Panc1 (cell line): Measurements from ENCODE around the gene ZNF688.

Source experiments
- POLR2AphosphoS5 ChIP-seq: IDR thresholded peaks from 2 replicates; pipeline ENCODE4 v1.6.1; 2012; ENCODE audit warnings: mild to moderate bottlenecking, low read depth, low read length, moderate library complexity
- TF ChIP-seq, protein P1 (sequence below): fragments of 450-650 bp; IDR thresholded peaks from 2 replicates; pipeline ENCODE4 v1.5.1; 2017; ENCODE audit warnings: mild to moderate bottlenecking

DNA sequence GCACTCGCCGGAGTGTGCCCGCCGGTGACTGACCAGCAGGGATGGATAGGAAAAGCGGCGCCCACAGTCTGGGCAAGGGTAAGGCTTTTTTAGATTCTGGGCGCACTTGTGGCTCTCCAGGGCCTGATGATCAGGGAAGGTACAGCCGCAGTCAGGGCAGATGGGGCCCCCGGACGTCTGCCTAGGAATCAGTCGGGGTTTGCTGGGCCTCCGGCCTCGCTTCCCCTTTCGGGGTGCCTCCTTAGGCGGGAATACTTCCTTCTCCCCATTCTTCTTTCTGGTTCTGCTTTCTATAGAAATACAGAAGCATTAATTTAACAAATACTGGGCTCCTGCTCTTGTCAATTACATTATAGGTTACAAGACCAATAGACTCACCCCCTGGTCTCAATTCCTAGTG lies 33.6 kb upstream of the ZNF688 start:
- TF ChIP-seq, protein P1, sequence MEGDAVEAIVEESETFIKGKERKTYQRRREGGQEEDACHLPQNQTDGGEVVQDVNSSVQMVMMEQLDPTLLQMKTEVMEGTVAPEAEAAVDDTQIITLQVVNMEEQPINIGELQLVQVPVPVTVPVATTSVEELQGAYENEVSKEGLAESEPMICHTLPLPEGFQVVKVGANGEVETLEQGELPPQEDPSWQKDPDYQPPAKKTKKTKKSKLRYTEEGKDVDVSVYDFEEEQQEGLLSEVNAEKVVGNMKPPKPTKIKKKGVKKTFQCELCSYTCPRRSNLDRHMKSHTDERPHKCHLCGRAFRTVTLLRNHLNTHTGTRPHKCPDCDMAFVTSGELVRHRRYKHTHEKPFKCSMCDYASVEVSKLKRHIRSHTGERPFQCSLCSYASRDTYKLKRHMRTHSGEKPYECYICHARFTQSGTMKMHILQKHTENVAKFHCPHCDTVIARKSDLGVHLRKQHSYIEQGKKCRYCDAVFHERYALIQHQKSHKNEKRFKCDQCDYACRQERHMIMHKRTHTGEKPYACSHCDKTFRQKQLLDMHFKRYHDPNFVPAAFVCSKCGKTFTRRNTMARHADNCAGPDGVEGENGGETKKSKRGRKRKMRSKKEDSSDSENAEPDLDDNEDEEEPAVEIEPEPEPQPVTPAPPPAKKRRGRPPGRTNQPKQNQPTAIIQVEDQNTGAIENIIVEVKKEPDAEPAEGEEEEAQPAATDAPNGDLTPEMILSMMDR = no peak
- no peak for TF ChIP-seq POLR2AphosphoS5
